GM12872 (cell line): ENCODE results near the gene TNFSF13.

Experiments used
- TF ChIP-seq, protein P1 (sequence below): IDR thresholded peaks from 3 replicates; pipeline ENCODE4 v1.5.1; 2011; ENCODE audit warnings: low read depth, mild to moderate bottlenecking, low read length, moderate library complexity; ENCODE audit not compliant: insufficient read depth

The TNFSF13 gene, protein sequence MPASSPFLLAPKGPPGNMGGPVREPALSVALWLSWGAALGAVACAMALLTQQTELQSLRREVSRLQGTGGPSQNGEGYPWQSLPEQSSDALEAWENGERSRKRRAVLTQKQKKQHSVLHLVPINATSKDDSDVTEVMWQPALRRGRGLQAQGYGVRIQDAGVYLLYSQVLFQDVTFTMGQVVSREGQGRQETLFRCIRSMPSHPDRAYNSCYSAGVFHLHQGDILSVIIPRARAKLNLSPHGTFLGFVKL

DNA sequence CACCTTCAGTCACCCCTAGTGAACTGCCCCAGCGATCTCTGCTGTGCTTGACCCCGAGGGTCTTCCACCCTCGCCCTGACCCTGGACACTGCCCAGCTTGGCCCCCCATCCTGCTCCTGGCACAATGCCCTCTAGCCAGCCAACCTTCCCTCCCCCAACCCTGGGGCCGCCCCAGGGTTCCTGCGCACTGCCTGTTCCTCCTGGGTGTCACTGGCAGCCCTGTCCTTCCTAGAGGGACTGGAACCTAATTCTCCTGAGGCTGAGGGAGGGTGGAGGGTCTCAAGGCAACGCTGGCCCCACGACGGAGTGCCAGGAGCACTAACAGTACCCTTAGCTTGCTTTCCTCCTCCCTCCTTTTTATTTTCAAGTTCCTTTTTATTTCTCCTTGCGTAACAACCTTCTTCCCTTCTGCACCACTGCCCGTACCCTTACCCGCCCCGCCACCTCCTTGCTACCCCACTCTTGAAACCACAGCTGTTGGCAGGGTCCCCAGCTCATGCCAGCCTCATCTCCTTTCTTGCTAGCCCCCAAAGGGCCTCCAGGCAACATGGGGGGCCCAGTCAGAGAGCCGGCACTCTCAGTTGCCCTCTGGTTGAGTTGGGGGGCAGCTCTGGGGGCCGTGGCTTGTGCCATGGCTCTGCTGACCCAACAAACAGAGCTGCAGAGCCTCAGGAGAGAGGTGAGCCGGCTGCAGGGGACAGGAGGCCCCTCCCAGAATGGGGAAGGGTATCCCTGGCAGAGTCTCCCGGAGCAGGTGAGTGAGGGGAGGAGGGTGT is at the start of gene TNFSF13:
Gene TNFSF13, plus strand, starts transcription at position 207 of the 776 bp plus-strand sequence. Its CDS starts 290 bp downstream, at position 497.
- TF ChIP-seq, protein P1, sequence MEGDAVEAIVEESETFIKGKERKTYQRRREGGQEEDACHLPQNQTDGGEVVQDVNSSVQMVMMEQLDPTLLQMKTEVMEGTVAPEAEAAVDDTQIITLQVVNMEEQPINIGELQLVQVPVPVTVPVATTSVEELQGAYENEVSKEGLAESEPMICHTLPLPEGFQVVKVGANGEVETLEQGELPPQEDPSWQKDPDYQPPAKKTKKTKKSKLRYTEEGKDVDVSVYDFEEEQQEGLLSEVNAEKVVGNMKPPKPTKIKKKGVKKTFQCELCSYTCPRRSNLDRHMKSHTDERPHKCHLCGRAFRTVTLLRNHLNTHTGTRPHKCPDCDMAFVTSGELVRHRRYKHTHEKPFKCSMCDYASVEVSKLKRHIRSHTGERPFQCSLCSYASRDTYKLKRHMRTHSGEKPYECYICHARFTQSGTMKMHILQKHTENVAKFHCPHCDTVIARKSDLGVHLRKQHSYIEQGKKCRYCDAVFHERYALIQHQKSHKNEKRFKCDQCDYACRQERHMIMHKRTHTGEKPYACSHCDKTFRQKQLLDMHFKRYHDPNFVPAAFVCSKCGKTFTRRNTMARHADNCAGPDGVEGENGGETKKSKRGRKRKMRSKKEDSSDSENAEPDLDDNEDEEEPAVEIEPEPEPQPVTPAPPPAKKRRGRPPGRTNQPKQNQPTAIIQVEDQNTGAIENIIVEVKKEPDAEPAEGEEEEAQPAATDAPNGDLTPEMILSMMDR: no peak

DNA sequence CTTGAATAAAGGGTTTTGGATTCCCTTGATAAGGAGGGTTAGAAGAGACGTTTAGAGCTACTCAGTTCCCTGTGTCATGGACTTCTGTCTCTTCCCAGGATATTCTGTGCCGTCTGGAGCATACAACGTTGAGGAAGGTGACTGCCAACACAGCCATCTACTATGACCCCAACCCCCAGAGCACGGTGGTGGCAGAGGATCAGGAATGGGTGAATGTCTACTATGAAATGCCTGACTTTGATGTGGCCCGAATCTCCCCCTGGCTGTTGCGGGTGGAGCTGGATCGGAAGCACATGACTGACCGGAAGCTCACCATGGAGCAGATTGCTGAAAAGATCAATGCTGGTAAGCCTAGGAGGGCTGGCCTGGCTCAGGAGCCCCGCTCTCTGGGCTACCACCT is 49.7 kb upstream of the TNFSF13 start:
- TF ChIP-seq, protein P1: no peak

DNA sequence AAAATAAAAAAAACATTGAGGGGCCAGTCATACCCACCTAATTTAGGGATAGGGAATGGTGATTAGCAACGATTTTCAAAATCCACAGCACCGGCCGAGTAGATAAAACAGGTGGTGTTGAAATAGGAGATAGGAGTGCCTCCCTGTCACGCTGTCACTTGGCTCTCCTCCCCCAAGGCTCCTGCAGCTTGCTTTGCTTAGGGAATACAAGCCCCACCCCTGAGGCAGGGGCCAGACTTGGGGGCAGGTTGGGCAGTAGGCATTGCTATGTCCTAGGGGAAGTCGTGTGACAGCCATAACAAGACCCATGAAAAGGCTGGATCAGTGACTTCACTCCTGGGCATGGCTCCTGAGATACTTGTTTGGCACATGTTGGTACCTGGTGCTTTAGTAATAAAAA is 48.6 kb upstream of the TNFSF13 start:
- TF ChIP-seq, protein P1: no peak

DNA sequence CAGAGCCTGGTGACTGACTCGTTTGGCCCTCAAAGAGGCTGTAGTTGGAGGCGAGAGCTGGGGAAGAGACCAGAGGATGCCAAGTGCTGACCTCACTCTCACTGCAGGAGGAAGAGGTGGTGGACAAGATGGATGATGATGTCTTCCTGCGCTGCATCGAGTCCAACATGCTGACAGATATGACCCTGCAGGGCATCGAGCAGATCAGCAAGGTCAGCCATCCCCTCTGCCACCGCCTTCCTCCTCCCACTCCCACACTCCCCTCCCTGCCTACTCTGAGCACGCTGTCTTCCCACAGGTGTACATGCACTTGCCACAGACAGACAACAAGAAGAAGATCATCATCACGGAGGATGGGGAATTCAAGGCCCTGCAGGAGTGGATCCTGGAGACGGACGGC is 47.4 kb upstream of the TNFSF13 start:
- TF ChIP-seq, protein P1: no peak

DNA sequence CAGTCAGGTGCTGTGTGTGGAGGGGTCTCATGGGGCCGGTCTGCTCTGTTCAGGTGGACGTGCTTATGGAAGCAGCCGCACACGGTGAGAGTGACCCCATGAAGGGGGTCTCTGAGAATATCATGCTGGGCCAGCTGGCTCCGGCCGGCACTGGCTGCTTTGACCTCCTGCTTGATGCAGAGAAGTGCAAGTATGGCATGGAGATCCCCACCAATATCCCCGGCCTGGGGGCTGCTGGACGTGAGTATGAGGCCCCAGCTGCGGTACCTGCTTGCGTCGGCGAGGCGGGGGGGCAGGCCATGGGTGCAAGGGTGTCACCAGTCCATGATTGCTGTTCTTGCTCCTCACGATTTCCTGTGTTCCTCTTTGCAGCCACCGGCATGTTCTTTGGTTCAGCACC is 46.4 kb upstream of the TNFSF13 start:
- TF ChIP-seq, protein P1: no peak

DNA sequence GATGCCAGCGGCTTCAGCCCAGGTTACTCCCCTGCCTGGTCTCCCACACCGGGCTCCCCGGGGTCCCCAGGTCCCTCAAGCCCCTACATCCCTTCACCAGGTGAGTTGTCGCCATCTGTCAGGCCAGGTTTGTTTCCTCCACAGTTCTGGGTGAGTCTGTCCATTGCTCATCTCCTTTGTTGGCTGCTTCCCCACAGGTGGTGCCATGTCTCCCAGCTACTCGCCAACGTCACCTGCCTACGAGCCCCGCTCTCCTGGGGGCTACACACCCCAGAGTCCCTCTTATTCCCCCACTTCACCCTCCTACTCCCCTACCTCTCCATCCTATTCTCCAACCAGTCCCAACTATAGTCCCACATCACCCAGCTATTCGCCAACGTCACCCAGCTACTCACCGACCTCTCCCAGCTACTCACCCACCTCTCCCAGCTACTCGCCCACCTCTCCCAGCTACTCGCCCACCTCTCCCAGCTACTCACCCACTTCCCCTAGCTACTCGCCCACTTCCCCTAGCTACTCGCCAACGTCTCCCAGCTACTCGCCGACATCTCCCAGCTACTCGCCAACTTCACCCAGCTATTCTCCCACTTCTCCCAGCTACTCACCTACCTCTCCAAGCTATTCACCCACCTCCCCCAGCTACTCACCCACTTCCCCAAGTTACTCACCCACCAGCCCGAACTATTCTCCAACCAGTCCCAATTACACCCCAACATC is 45.6 kb upstream of the TNFSF13 start:
- TF ChIP-seq, protein P1: no peak

DNA sequence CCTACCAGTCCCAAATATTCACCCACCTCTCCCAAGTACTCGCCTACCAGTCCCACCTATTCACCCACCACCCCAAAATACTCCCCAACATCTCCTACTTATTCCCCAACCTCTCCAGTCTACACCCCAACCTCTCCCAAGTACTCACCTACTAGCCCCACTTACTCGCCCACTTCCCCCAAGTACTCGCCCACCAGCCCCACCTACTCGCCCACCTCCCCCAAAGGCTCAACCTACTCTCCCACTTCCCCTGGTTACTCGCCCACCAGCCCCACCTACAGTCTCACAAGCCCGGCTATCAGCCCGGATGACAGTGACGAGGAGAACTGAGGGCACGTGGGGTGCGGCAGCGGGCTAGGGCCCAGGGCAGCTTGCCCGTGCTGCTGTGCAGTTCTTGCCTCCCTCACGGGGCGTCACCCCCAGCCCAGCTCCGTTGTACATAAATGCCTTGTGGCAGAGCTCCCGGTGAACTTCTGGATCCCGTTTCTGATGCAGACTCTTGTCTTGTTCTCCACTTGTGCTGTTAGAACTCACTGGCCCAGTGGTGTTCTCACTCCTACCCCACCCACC is 44.6 kb upstream of the TNFSF13 start:
- TF ChIP-seq, protein P1: no peak
